ENCODE measurements around the gene MARK4. TPM values are rescaled to one million over a fixed set of nuclear protein-coding genes. Genes with fewer than 3 reads are reported as not detected.

Gene MARK4
- total and polyA plus RNA-seq, 2 experiments from 2014 or later = 16.6 to 38.6 TPM

DNA sequence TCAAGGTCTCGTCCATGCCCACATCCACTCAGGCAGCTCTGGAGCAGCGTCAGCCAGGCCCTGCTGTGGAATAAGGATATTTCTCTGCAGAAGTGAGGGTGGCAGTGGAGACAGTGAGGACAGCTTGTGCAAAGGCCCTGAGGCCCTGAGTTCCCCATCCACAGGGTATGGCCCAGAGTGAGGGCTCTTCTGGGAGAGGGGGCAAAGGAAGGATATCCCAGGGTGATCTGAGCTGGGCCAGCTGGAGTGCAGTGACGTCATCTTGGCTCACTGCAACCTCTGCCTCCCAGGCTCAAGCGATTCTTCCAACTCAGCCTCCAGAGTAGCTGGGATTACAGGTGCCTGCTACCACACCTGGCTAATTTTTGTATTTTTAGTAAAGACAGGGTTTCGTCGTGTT, 11.5 kb downstream of the MARK4 start:
- Mint-ChIP-seq H3K4me3 (no peak overlapping the region), H3K27ac (no peak overlapping the region), H3K4me1 (no peaks in the 10 kb centered on the region), H3K36me3 (ENCODE audit: low read depth) (no peaks in the 10 kb centered on the region; the same call in 2 of the 3 replicates), H3K27me3 (ENCODE audit: insufficient read depth, low read depth, poor library complexity) (peaks cover 7% of the 10 kb centered on the region), H3K9me3 (no peaks in the 10 kb centered on the region; the same call in 2 of the 3 replicates)
- peaks cover 6% of the 10 kb centered on the region for H4K20me1 ChIP-seq (replicated peaks; ENCODE audit: insufficient read depth)
- no peaks in the 10 kb centered on the region for H3F3A ChIP-seq (replicated peaks; ENCODE audit: low read depth)
- no peak for DNase-seq (ENCODE audit: low spot score)
- H3K4me3 ChIP-seq = no peak overlapping the region
- no peak overlapping the region for H3K27ac ChIP-seq (ENCODE audit: low read depth)
- no peak for TF ChIP-seq EZH2 (IDR thresholded peaks at IDR 0.05; ENCODE audit: low read depth, unreplicated experiment)
- TF ChIP-seq, protein P1, sequence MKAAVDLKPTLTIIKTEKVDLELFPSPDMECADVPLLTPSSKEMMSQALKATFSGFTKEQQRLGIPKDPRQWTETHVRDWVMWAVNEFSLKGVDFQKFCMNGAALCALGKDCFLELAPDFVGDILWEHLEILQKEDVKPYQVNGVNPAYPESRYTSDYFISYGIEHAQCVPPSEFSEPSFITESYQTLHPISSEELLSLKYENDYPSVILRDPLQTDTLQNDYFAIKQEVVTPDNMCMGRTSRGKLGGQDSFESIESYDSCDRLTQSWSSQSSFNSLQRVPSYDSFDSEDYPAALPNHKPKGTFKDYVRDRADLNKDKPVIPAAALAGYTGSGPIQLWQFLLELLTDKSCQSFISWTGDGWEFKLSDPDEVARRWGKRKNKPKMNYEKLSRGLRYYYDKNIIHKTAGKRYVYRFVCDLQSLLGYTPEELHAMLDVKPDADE (IDR thresholded peaks at IDR 0.05) = no peak
- TF ChIP-seq JUNB (IDR thresholded peaks at IDR 0.05; ENCODE audit: unreplicated experiment) = no peak
- no peak for TF ChIP-seq ZNF114 (CRISPR knock-in tag; IDR thresholded peaks at IDR 0.05)
- no peak for TF ChIP-seq POLR2AphosphoS5 (IDR thresholded peaks at IDR 0.05; ENCODE audit: low read depth)
- TF ChIP-seq EZH2phosphoT487 (IDR thresholded peaks at IDR 0.05; ENCODE audit: unreplicated experiment) = no peak
- no peak for TF ChIP-seq CREB1 (CRISPR knock-in tag; IDR thresholded peaks at IDR 0.05; ENCODE audit: low read depth)
- TF ChIP-seq, protein P2, sequence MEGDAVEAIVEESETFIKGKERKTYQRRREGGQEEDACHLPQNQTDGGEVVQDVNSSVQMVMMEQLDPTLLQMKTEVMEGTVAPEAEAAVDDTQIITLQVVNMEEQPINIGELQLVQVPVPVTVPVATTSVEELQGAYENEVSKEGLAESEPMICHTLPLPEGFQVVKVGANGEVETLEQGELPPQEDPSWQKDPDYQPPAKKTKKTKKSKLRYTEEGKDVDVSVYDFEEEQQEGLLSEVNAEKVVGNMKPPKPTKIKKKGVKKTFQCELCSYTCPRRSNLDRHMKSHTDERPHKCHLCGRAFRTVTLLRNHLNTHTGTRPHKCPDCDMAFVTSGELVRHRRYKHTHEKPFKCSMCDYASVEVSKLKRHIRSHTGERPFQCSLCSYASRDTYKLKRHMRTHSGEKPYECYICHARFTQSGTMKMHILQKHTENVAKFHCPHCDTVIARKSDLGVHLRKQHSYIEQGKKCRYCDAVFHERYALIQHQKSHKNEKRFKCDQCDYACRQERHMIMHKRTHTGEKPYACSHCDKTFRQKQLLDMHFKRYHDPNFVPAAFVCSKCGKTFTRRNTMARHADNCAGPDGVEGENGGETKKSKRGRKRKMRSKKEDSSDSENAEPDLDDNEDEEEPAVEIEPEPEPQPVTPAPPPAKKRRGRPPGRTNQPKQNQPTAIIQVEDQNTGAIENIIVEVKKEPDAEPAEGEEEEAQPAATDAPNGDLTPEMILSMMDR (conservative IDR thresholded peaks at IDR 0.05; ENCODE audit: low read depth in 2 of 2) = no peak
- no peak for TF ChIP-seq STAT1 (IDR thresholded peaks at IDR 0.05; ENCODE audit: unreplicated experiment)
- TF ChIP-seq, protein P3, sequence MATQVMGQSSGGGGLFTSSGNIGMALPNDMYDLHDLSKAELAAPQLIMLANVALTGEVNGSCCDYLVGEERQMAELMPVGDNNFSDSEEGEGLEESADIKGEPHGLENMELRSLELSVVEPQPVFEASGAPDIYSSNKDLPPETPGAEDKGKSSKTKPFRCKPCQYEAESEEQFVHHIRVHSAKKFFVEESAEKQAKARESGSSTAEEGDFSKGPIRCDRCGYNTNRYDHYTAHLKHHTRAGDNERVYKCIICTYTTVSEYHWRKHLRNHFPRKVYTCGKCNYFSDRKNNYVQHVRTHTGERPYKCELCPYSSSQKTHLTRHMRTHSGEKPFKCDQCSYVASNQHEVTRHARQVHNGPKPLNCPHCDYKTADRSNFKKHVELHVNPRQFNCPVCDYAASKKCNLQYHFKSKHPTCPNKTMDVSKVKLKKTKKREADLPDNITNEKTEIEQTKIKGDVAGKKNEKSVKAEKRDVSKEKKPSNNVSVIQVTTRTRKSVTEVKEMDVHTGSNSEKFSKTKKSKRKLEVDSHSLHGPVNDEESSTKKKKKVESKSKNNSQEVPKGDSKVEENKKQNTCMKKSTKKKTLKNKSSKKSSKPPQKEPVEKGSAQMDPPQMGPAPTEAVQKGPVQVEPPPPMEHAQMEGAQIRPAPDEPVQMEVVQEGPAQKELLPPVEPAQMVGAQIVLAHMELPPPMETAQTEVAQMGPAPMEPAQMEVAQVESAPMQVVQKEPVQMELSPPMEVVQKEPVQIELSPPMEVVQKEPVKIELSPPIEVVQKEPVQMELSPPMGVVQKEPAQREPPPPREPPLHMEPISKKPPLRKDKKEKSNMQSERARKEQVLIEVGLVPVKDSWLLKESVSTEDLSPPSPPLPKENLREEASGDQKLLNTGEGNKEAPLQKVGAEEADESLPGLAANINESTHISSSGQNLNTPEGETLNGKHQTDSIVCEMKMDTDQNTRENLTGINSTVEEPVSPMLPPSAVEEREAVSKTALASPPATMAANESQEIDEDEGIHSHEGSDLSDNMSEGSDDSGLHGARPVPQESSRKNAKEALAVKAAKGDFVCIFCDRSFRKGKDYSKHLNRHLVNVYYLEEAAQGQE (IDR thresholded peaks at IDR 0.05; ENCODE audit: unreplicated experiment) = no peak
- TF ChIP-seq NANOG (IDR thresholded peaks at IDR 0.05; ENCODE audit: borderline replicate concordance) = no peak
- TF ChIP-seq, protein P4, sequence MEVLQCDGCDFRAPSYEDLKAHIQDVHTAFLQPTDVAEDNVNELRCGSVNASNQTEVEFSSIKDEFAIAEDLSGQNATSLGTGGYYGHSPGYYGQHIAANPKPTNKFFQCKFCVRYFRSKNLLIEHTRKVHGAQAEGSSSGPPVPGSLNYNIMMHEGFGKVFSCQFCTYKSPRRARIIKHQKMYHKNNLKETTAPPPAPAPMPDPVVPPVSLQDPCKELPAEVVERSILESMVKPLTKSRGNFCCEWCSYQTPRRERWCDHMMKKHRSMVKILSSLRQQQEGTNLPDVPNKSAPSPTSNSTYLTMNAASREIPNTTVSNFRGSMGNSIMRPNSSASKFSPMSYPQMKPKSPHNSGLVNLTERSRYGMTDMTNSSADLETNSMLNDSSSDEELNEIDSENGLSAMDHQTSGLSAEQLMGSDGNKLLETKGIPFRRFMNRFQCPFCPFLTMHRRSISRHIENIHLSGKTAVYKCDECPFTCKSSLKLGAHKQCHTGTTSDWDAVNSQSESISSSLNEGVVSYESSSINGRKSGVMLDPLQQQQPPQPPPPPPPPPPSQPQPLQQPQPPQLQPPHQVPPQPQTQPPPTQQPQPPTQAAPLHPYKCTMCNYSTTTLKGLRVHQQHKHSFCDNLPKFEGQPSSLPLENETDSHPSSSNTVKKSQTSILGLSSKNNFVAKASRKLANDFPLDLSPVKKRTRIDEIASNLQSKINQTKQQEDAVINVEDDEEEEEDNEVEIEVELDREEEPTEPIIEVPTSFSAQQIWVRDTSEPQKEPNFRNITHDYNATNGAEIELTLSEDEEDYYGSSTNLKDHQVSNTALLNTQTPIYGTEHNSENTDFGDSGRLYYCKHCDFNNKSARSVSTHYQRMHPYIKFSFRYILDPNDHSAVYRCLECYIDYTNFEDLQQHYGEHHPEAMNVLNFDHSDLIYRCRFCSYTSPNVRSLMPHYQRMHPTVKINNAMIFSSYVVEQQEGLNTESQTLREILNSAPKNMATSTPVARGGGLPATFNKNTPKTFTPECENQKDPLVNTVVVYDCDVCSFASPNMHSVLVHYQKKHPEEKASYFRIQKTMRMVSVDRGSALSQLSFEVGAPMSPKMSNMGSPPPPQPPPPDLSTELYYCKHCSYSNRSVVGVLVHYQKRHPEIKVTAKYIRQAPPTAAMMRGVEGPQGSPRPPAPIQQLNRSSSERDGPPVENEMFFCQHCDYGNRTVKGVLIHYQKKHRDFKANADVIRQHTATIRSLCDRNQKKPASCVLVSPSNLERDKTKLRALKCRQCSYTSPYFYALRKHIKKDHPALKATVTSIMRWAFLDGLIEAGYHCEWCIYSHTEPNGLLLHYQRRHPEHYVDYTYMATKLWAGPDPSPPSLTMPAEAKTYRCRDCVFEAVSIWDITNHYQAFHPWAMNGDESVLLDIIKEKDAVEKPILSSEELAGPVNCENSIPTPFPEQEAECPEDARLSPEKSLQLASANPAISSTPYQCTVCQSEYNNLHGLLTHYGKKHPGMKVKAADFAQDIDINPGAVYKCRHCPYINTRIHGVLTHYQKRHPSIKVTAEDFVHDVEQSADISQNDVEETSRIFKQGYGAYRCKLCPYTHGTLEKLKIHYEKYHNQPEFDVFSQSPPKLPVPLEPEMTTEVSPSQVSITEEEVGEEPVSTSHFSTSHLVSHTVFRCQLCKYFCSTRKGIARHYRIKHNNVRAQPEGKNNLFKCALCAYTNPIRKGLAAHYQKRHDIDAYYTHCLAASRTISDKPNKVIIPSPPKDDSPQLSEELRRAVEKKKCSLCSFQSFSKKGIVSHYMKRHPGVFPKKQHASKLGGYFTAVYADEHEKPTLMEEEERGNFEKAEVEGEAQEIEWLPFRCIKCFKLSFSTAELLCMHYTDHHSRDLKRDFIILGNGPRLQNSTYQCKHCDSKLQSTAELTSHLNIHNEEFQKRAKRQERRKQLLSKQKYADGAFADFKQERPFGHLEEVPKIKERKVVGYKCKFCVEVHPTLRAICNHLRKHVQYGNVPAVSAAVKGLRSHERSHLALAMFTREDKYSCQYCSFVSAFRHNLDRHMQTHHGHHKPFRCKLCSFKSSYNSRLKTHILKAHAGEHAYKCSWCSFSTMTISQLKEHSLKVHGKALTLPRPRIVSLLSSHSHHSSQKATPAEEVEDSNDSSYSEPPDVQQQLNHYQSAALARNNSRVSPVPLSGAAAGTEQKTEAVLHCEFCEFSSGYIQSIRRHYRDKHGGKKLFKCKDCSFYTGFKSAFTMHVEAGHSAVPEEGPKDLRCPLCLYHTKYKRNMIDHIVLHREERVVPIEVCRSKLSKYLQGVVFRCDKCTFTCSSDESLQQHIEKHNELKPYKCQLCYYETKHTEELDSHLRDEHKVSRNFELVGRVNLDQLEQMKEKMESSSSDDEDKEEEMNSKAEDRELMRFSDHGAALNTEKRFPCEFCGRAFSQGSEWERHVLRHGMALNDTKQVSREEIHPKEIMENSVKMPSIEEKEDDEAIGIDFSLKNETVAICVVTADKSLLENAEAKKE (CRISPR knock-in tag; IDR thresholded peaks at IDR 0.05) = no peak
- TF ChIP-seq ZNF331 (CRISPR knock-in tag; IDR thresholded peaks at IDR 0.05; ENCODE audit: low read depth) = no peak
- no peaks in the 10 kb centered on the region for H3K79me2 ChIP-seq (replicated peaks; ENCODE audit: insufficient read depth)
- no peaks in the 10 kb centered on the region for H3K27me3 ChIP-seq (ENCODE audit: insufficient read depth)
- H3K4me1 ChIP-seq (ENCODE audit: insufficient read depth) = no peaks in the 10 kb centered on the region
- H3K9me2 ChIP-seq (ENCODE audit: insufficient read depth) = no peaks in the 10 kb centered on the region
- no peak overlapping the region for H2AFZ ChIP-seq
- ATAC-seq = no peak
- H3K36me3 ChIP-seq (ENCODE audit: insufficient read depth) = no peaks in the 10 kb centered on the region
- no peak overlapping the region for H3K4me2 ChIP-seq
